ENCODE measurements around the gene WNT9A.
"Not testable (repeated sequence)": the region's sequence is repeated elsewhere in the genome, so short reads cannot be mapped to it uniquely, and the experiment has no call there.

Gene WNT9A

GRCh38 chr1:227947676-227948492 is at the start of gene WNT9A:
Gene WNT9A, minus strand, starts transcription at chr1:227947932. Its CDS starts 45 bp downstream, at chr1:227947887.
- DNase-seq, result no peak

DNA sequence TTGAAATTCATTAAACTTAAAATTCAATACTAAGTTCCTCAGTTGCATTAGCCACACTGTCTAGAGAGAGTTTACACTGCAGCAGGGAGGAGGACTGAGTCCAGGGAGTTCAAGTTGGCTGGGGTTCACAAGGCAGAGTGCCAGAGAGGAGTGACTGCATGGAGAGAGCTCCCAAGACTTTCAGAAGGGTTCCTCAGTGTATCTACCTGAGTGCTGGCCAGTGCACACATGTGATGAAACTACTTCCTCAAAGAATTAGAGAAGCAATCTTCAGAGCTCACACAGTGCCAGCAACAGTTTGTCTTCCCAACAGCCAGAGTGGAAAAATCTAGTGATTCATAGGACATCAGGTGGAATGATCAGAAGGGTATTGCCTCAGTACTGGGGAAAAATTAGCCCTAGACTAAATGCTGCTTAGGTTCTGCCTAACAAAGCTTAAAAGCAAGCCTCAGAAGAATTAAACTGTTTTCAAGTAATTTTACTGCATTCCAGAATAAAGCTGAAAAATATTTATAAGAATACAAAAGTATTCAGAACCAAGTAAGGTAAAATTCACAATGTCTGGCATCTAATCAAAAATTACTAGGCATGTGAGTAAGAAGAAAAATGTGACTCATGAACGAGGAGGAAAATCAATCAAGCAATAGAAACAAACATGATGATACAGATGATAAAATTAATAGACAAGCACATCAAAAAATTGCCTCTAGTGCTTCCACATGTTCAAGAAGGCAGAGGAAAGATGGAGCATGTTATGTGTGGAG is 48.6 kb upstream of the WNT9A start:
- DNase-seq, result no peak

GRCh38 chr1:227994632-227995300 is 47.0 kb upstream of the WNT9A start:
- no peak for DNase-seq

DNA sequence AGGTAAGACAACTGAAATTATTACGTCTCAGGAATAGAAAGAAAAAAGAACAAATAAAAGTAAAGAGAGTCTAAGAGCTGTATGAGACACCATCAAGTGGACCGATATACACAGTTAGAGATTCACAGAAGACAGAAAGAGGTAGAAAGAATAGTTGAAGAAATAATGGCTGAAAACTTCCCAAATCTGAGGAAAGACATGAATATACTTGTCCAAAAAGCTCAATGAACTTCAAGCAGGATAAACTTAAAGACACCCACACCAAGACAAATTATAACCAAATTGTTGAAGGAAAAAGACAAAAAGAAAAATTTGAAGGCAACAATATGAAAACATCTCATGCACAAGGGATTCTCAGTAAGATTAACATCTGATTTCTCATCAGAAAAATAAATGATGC is 39.4 kb upstream of the WNT9A start:
- DNase-seq, result no peak

- DNase-seq, result not testable (repeated sequence)
Measured at GRCh38 chr1:227975583-227976283, 28.0 kb upstream of the WNT9A start.

DNA sequence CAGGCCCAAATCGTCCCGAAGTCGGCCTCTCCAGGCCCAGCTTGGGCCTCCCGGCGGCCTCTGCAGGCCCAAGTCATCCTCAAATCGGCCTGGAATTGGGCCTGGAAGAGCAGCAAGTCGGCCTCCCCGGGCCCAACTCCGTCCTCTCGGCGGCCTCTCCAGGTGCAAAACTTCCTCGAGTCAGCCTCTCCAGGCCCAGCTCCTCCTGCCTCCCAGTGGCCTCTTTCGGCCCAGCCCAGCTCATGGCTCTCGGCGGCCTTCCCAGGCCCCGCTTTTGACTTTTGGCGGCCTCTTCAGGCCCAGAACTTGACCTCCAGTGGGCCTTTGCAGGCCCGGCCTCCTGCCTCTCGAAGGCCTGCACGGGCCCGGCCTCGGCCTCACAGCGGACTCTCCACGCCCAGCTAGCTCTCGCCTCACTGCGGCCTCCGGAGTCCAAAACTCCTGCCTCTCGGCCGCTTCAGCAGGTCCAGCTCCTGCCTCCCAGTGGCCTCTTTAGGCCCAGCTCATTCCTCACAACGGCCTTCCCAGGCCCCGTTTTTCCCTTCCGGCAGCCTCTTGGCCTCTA is 26.1 kb upstream of the WNT9A start:
- DNase-seq, result not testable (repeated sequence)

DNA sequence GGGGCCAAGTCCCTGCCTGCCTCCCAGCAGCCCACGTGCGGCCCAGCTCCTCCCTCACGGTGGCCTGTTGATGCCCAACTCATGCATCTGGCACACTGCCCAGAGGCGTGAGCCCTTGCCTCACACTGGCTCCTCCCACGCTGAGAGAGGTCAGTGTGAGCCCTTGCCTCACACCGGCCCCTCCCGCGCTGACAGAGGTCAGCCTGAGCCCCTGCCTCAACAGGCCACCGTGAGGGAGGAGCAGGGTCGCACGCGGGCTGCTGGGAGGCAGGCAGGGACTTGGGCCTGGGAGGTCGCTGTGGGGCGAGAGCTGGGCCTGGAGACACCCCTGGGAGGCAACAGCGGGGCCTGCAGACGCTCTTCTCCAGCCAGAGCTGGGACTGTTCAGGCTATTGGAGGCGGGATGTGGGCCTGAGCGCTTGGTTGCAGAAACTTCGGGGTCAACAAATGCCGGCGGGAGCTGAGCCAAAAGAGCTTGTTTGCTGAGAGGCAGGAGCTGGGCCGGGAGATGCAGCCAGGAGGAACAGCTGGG is 25.2 kb upstream of the WNT9A start:
- not testable (repeated sequence) for DNase-seq

DNA sequence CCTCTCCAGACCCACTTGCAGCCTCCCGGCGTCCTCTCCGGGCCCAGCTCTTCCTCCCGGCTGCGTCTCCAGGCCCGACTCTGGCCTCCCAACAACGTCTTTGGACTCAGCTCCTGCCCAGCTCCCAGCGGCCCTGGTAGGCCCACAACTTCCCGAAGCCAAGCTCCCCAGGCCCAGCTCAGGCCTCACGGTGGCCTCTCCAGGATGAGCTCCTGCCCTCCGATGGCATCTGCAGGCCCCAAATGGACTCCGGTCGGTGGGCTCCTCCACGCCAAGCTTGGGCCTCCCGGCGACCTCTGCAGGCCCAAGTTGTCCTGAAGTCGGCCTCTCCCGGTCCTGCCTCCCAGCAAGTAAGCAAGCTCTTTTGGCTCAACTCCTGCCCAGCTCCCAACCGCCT is 24.5 kb upstream of the WNT9A start:
- DNase-seq, result not testable (repeated sequence)

DNA sequence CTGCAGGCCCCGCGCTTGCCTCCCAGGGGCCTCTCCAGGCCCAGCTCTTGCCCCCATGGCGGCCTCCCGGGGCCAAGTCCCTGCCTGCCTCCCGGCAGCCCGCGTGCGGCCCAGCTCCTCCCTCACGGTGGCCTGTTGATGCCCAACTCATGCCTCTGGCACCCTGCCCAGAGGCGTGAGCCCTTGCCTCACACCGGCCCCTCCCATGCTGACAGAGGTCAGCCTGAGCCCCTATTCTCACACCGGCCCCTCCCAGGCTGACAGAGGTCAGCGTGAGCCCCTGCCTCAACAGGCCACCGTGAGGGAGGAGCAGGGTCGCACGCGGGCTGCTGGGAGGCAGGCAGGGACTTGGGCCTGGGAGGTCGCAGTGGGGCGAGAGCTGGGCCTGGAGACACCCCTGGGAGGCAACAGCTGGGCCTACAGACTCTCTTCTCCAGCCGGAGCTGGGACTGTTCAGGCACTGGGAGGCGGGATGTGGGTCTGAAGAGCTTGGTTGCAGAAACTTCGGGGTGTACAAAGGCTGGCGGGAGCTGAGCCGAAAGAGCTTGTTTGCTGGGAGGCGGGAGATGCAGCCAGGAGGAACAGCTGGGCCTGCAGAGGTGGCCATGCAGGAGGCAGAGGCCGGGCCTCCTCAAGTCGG is 24.0 kb upstream of the WNT9A start:
- DNase-seq, result not testable (repeated sequence)

GRCh38 chr1:227971216-227971615 is 23.5 kb upstream of the WNT9A start:
- not testable (repeated sequence) for DNase-seq

GRCh38 chr1:227970076-227970995 is 22.6 kb upstream of the WNT9A start:
- not testable (repeated sequence) for DNase-seq

- DNase-seq, result not testable (repeated sequence)
Measured at GRCh38 chr1:227967815-227968214, 20.1 kb upstream of the WNT9A start.

DNA sequence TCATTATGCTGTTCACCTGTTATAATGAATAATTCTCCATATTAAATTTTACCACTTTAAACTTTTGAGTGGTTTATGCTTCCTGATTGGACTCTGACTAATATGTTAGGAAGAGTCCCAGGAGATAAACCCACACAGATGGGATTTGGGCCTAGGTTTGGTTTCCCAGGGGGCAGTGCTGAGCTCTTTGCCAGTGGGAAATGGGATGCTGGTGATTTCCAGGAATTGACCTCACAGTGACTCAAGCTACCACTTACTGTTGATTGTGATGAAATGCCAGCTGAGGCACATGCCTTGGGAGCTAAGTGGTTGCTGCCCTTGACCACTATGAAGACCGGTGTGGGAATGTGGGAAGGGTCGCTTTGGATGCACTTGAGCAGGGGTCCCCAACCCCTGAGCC is 19.0 kb upstream of the WNT9A start:
- not testable (repeated sequence) for DNase-seq

GRCh38 chr1:227961651-227962466 is 14.1 kb upstream of the WNT9A start:
- DNase-seq, result no peak

GRCh38 chr1:227959325-227959860 is 11.7 kb upstream of the WNT9A start:
- DNase-seq, result no peak

DNA sequence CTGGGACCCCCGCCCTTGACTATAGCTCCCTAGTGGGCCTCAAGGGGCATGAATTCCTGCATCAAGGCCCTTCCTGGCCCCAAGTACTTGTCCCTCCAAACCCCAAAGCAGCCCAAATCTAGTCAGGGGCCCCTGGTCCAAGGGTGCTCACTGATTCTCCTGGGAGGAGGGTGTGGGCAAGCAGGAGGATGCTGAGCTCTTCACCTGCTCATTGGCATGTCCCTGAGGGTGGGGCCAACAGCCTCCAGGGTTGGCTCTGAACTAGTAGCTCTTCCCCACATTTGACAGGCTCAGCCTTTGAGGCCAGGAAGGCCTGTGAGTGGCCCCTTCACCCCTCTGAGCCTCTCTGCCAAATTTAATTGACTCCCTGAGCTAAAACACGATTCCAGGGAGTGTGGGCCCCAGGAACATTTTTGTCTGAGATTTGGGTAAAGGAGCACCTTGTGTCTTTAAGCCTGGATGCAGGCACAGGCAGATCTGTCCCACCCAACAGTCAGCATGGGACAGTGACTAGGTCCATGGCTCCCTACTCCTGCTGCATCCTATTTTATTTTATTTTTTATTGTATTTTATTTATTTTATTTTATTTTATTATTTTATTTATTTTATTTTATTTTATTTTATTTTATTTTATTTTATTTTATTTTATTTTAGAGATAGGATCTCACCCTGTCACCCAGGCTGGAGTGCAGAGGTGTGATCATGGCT is 11.0 kb upstream of the WNT9A start:
- DNase-seq, result no peak

DNA sequence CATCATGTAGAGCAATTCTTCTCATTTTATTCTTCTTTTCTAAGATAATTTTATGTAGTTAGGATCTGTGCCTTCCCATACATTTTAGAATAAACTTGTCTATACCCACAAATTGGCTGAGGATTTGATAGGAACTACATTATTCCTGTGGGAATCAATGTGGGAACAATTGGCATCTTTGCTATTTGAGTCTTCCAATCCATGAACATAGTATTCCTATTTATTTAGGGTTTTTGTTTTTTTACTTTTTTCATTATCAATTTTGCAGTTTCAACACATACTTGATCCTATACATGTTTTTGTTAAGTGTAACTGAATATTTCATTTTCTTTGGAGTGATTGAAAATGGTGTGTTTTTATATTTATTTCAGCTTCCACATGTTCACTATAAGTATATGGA is 8.1 kb upstream of the WNT9A start:
- DNase-seq, result no peak

DNA sequence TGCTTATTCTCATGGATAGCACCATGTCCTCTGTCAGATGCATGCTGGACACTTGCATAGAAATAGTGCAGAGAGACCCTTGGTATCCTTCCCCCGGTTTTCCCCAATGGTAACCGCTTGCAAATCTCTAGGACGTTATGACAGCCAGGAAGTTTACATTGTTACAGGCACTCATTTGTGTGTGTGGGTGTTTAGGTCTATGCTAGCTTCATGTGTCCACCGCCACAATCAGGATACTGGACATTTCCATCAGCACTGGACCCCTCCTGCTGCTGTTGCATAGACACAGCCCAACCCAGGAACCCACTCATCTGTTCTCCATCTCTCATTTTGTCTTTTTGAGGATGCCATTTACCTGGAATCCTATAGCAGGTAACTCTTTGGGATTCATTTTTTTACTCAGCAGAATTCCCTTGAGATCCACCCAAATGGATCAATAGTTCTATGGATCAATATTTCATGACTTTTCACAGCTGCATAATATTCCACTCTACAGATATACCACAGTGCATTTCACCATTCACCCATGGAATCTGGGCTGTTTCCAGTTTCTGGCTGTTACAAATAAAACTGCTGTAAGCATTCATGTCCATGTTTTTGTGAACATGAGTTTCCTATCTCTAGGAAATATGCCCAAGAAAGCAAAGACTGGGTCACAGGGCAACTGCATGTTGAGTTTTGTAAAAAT is 6.6 kb upstream of the WNT9A start:
- no peak for DNase-seq
